HCEC 1CT (cell line): Measurements from ENCODE around the gene CLEC3A.
"Not testable (repeated sequence)": the region's sequence is repeated elsewhere in the genome, so short reads cannot be mapped to it uniquely, and the experiment has no call there.

Source experiments
- DNase-seq: peaks from one replicate; pipeline ENCODE4 v3.0.0-alpha.2; 2017

Gene CLEC3A

GRCh38 chr16:78022347-78023060 is at the start of gene CLEC3A:
TSS of gene CLEC3A (plus strand) at chr16:78022548. CDS start at chr16:78022627, 79 bp downstream.
- DNase-seq: no peak

GRCh38 chr16:77974883-77975282 is 47.5 kb upstream of the CLEC3A start:
- DNase-seq: no peak

- no peak for DNase-seq
These were observed 46.4 kb upstream of the CLEC3A start for GRCh38 chr16:77975942-77976341.

GRCh38 chr16:77977339-77977738 is 45.0 kb upstream of the CLEC3A start:
- DNase-seq: no peak

- DNase-seq: no peak
These were observed 37.2 kb upstream of the CLEC3A start for GRCh38 chr16:77985111-77985510.

- no peak for DNase-seq
These were observed 36.2 kb upstream of the CLEC3A start for GRCh38 chr16:77986011-77986740.

GRCh38 chr16:77987810-77988209 is 34.5 kb upstream of the CLEC3A start:
- no peak for DNase-seq

- no peak for DNase-seq
These were observed 32.5 kb upstream of the CLEC3A start for GRCh38 chr16:77989846-77990245.

GRCh38 chr16:77991701-77992100 is 30.6 kb upstream of the CLEC3A start:
- DNase-seq: no peak

- DNase-seq: not testable (repeated sequence)
These were observed 30.0 kb upstream of the CLEC3A start for GRCh38 chr16:77992381-77992780.

- no peak for DNase-seq
These were observed 29.0 kb upstream of the CLEC3A start for GRCh38 chr16:77993111-77993985.

GRCh38 chr16:77995843-77996455 is 26.4 kb upstream of the CLEC3A start:
- no peak for DNase-seq

GRCh38 chr16:77998350-77999023 is 23.9 kb upstream of the CLEC3A start:
- DNase-seq: no peak

- DNase-seq: no peak
These were observed 20.8 kb upstream of the CLEC3A start for GRCh38 chr16:78001451-78002025.

GRCh38 chr16:78002915-78003538 is 19.3 kb upstream of the CLEC3A start:
- DNase-seq: peak; percentile 72

- DNase-seq: no peak
These were observed 17.8 kb upstream of the CLEC3A start for GRCh38 chr16:78004517-78004916.

GRCh38 chr16:78005881-78006280 is 16.5 kb upstream of the CLEC3A start:
- DNase-seq: no peak

- no peak for DNase-seq
These were observed 15.2 kb upstream of the CLEC3A start for GRCh38 chr16:78007121-78007520.

GRCh38 chr16:78024159-78024558 is 1.8 kb downstream of the CLEC3A start:
- DNase-seq: no peak

GRCh38 chr16:78025631-78026030 is 3.3 kb downstream of the CLEC3A start:
- DNase-seq: no peak

- DNase-seq: no peak
These were observed 5.7 kb downstream of the CLEC3A start for GRCh38 chr16:78028018-78028417.

GRCh38 chr16:78034530-78034929 is 12.2 kb downstream of the CLEC3A start:
- no peak for DNase-seq
